ENCODE measurements around the gene CEP83. TPM values are rescaled to one million over a fixed set of nuclear protein-coding genes. Genes with fewer than 3 reads are reported as not detected.

CEP83 gene
- total and polyA plus RNA-seq, 2 donors (not counting 1 experiment from before 2014, with no cell fraction given) = 7.8 to 13.5 TPM

GRCh38 chr12:94305130-94305957 is 154.3 kb downstream of the CEP83 start:
- DNase-seq (ENCODE audit: low read depth in 2 of 2) = peak; percentile 77 to 95
- H3K4me2 ChIP-seq (ENCODE audit: extremely low read depth, insufficient read depth, low read length) = peak overlapping the region; percentile 13

GRCh38 chr12:94304566-94305061 is 155.1 kb downstream of the CEP83 start:
- no peak overlapping the region for H3K27ac ChIP-seq (ENCODE audit: insufficient read depth, low read length)
- peaks cover 6% of the 10 kb centered on the region for H3K4me1 ChIP-seq (ENCODE audit: control insufficient read depth, extremely low read depth, insufficient read depth, low read length)
- no peaks in the 10 kb centered on the region for H3K27me3 ChIP-seq (ENCODE audit: control insufficient read depth, insufficient read depth, low read length)
- peak in 1 of 2 donors; percentile 91 for DNase-seq (ENCODE audit: low read depth in 2 of 2)
- no peaks in the 10 kb centered on the region for H3K36me3 ChIP-seq (ENCODE audit: control insufficient read depth, insufficient read depth, low read length)
- no peak overlapping the region for H3K9ac ChIP-seq (ENCODE audit: insufficient read depth, low read length)
- no peak for TF ChIP-seq EZH2 (IDR thresholded peaks at IDR 0.05; ENCODE audit: low read length, missing control alignments)
- H3K4me2 ChIP-seq (ENCODE audit: extremely low read depth, insufficient read depth, low read length) = no peak overlapping the region
- H2AFZ ChIP-seq (ENCODE audit: low read length) = no peak overlapping the region
- no peaks in the 10 kb centered on the region for H3K79me2 ChIP-seq (ENCODE audit: control insufficient read depth, insufficient read depth, low read length)
- no peak overlapping the region for H3K4me3 ChIP-seq (replicated peaks in 1 of 4; ENCODE audit: control extremely low read depth in 1 of 4, insufficient read depth in 1 of 4, low read depth in 3 of 4, low read length in 4 of 4)
- H4K20me1 ChIP-seq (ENCODE audit: control insufficient read depth, extremely low read depth, insufficient read depth, low read length) = no peaks in the 10 kb centered on the region
- H3K9me3 ChIP-seq (ENCODE audit: control insufficient read depth, insufficient read depth, low read depth, low read length) = no peaks in the 10 kb centered on the region

More at GRCh38 chr12:94305130-94305957, 154.3 kb downstream of the CEP83 start:
- Histone ChIP-seq H3K4me1 (ENCODE audit: control insufficient read depth, extremely low read depth, insufficient read depth, low read length) (peaks cover 6% of the 10 kb centered on the region), H2AFZ (ENCODE audit: low read length) (no peak overlapping the region), H3K36me3 (ENCODE audit: control insufficient read depth, insufficient read depth, low read length) (no peaks in the 10 kb centered on the region), H3K27ac (ENCODE audit: insufficient read depth, low read length) (peak overlapping the region; percentile 7), H3K27me3 (ENCODE audit: control insufficient read depth, insufficient read depth, low read length) (no peaks in the 10 kb centered on the region), H3K9ac (ENCODE audit: insufficient read depth, low read length) (no peak overlapping the region), H4K20me1 (ENCODE audit: control insufficient read depth, extremely low read depth, insufficient read depth, low read length) (no peaks in the 10 kb centered on the region), H3K9me3 (ENCODE audit: control insufficient read depth, insufficient read depth, low read depth, low read length) (no peaks in the 10 kb centered on the region), H3K4me3 (replicated peaks in 1 of 4; ENCODE audit: control extremely low read depth in 1 of 4, insufficient read depth in 1 of 4, low read depth in 3 of 4, low read length in 4 of 4) (no peak overlapping the region), H3K79me2 (ENCODE audit: control insufficient read depth, insufficient read depth, low read length) (no peaks in the 10 kb centered on the region)
- TF ChIP-seq CTCF (conservative IDR thresholded peaks at IDR 0.05 in 1 of 2, IDR thresholded peaks at IDR 0.05 in 1 of 2; ENCODE audit: low read depth in 1 of 2, low read length in 2 of 2) (no peak), EZH2 (IDR thresholded peaks at IDR 0.05; ENCODE audit: low read length, missing control alignments) (no peak)

GRCh38 chr12:94304012-94304411 is 155.7 kb downstream of the CEP83 start:
- no peak for DNase-seq (ENCODE audit: low read depth in 2 of 2)
- Histone ChIP-seq H3K4me3 (replicated peaks in 1 of 4; ENCODE audit: control extremely low read depth in 1 of 4, insufficient read depth in 1 of 4, low read depth in 3 of 4, low read length in 4 of 4) (no peak overlapping the region), H2AFZ (ENCODE audit: low read length) (no peak overlapping the region), H3K9ac (ENCODE audit: insufficient read depth, low read length) (no peak overlapping the region), H3K9me3 (ENCODE audit: control insufficient read depth, insufficient read depth, low read depth, low read length) (no peaks in the 10 kb centered on the region), H3K4me1 (ENCODE audit: control insufficient read depth, extremely low read depth, insufficient read depth, low read length) (peaks cover 6% of the 10 kb centered on the region), H3K79me2 (ENCODE audit: control insufficient read depth, insufficient read depth, low read length) (no peaks in the 10 kb centered on the region), H3K27me3 (ENCODE audit: control insufficient read depth, insufficient read depth, low read length) (no peaks in the 10 kb centered on the region), H4K20me1 (ENCODE audit: control insufficient read depth, extremely low read depth, insufficient read depth, low read length) (no peaks in the 10 kb centered on the region), H3K27ac (ENCODE audit: insufficient read depth, low read length) (no peak overlapping the region), H3K4me2 (ENCODE audit: extremely low read depth, insufficient read depth, low read length) (no peak overlapping the region), H3K36me3 (ENCODE audit: control insufficient read depth, insufficient read depth, low read length) (no peaks in the 10 kb centered on the region)
- TF ChIP-seq EZH2 (IDR thresholded peaks at IDR 0.05; ENCODE audit: low read length, missing control alignments) = no peak
- TF ChIP-seq CTCF (conservative IDR thresholded peaks at IDR 0.05 in 1 of 2, IDR thresholded peaks at IDR 0.05 in 1 of 2; ENCODE audit: low read depth in 1 of 2, low read length in 2 of 2) = no peak

All from fibroblast of lung (primary cell).